Measurements from ENCODE around the gene TSPAN32. TPM values are rescaled to one million over a fixed set of nuclear protein-coding genes. Genes with fewer than 3 reads are reported as not detected.

The TSPAN32 gene
- total RNA-seq, 1 experiment from 2014 or later, result not detected

DNA sequence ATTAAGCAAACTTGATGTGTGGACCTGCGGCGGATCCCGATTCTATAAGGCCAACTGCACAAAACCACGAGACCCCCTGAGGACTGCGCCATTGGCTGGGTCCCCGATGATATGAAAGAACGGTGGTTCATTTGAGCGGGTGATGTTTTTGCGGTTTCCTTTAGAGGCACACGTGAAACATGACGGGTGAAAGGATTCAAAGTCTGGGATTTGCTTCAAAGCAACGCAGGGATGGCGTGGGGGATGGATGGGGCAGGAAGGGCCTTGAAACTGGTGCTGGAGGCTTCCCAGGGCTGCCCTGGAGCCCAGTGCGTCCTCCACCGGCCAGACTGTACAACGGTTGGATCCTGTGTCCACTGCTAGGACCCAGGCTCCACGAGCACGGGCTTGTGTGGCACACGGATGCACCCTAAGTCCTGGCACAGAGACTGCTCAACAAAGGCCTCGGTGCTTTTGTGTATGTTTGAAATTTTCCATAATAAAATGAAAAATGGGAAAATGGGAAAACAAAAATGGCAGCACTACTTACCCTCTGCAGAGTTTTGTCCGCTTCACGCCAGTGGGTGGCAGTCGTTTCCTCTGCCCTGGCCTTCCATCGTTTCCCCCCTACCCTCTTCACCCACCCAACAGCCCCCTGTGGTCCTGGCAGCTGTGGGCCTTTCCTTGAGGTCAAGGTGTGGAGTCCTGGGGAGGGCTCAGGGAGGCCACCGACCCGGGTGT lies 35.1 kb upstream of the TSPAN32 start:
- Histone ChIP-seq H3K4me1 (ENCODE audit: insufficient read depth, low read length, poor library complexity, severe bottlenecking) (no peaks in the 10 kb centered on the region), H3K9me3 (ENCODE audit: low read depth, low read length, poor library complexity, severe bottlenecking) (no peaks in the 10 kb centered on the region), H3K27ac (ENCODE audit: low read depth, low read length, poor library complexity, severe bottlenecking) (no peak overlapping the region), H3K36me3 (ENCODE audit: insufficient read depth, low read length, poor library complexity, severe bottlenecking) (no peaks in the 10 kb centered on the region), H3K4me3 (ENCODE audit: low read depth, low read length, poor library complexity, severe bottlenecking) (no peak overlapping the region), H3K27me3 (replicated peaks; ENCODE audit: insufficient read depth, low read depth, low read length, poor library complexity) (peaks cover 41% of the 10 kb centered on the region)
- POLR2A ChIA-PET (ENCODE audit: low non-redundant PET), result no interaction called here
- no TSS peak for BruUV-seq (replicated peaks)
- CTCF ChIA-PET, result no interaction called here
- no peak for DNase-seq (ENCODE audit: low spot score)
- TF ChIP-seq, protein P1, sequence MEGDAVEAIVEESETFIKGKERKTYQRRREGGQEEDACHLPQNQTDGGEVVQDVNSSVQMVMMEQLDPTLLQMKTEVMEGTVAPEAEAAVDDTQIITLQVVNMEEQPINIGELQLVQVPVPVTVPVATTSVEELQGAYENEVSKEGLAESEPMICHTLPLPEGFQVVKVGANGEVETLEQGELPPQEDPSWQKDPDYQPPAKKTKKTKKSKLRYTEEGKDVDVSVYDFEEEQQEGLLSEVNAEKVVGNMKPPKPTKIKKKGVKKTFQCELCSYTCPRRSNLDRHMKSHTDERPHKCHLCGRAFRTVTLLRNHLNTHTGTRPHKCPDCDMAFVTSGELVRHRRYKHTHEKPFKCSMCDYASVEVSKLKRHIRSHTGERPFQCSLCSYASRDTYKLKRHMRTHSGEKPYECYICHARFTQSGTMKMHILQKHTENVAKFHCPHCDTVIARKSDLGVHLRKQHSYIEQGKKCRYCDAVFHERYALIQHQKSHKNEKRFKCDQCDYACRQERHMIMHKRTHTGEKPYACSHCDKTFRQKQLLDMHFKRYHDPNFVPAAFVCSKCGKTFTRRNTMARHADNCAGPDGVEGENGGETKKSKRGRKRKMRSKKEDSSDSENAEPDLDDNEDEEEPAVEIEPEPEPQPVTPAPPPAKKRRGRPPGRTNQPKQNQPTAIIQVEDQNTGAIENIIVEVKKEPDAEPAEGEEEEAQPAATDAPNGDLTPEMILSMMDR (conservative IDR thresholded peaks at IDR 0.05; ENCODE audit: low read depth, low read length), result no peak
- no peak for TF ChIP-seq EZH2 (IDR thresholded peaks at IDR 0.05; ENCODE audit: borderline replicate concordance, low read depth, low read length, poor library complexity, severe bottlenecking)
- intact Hi-C loops (cut with micrococcal nuclease; ENCODE audit: unreplicated experiment), result no loop called here

DNA sequence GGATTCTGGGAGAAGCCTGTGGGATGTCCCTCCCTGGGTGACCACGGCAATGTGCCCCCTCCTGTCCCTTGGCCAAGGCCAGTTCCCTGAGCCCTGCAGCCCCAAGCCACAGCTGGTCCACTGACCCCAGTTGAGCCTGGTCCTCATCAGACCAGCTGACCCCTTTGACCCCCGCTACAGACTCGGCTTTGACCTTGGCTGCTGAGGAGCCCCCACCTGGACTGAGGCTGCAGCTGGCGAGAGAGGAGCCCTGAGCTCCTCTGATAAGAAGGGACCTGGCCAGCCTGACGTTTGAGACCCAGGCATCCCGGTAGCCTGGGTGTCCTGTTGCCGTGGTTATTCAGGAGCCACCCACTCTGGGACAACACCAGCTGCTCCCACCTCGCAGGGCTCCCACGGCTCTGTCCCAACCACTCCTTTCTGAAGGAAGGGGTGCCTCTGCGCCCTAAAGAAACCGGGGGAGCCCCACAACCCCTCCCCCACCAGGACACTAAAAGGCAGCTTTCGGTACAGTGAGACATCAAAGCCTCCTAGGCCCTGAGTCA lies 34.4 kb upstream of the TSPAN32 start:
- Histone ChIP-seq H3K27me3 (replicated peaks; ENCODE audit: insufficient read depth, low read depth, low read length, poor library complexity) (peaks cover 47% of the 10 kb centered on the region), H3K27ac (ENCODE audit: low read depth, low read length, poor library complexity, severe bottlenecking) (no peak overlapping the region), H3K4me3 (ENCODE audit: low read depth, low read length, poor library complexity, severe bottlenecking) (no peak overlapping the region), H3K4me1 (ENCODE audit: insufficient read depth, low read length, poor library complexity, severe bottlenecking) (no peaks in the 10 kb centered on the region), H3K9me3 (ENCODE audit: low read depth, low read length, poor library complexity, severe bottlenecking) (no peaks in the 10 kb centered on the region), H3K36me3 (ENCODE audit: insufficient read depth, low read length, poor library complexity, severe bottlenecking) (no peaks in the 10 kb centered on the region)
- CTCF ChIA-PET, result no interaction called here
- intact Hi-C loops (cut with micrococcal nuclease; ENCODE audit: unreplicated experiment), result no loop called here
- no TSS peak for BruUV-seq (replicated peaks)
- no peak for TF ChIP-seq EZH2 (IDR thresholded peaks at IDR 0.05; ENCODE audit: borderline replicate concordance, low read depth, low read length, poor library complexity, severe bottlenecking)
- TF ChIP-seq, protein P1 (conservative IDR thresholded peaks at IDR 0.05; ENCODE audit: low read depth, low read length), result no peak
- POLR2A ChIA-PET (ENCODE audit: low non-redundant PET), result no interaction called here
- DNase-seq (ENCODE audit: low spot score), result no peak

GRCh38 chr11:2267851-2268728 lies 33.7 kb upstream of the TSPAN32 start:
- no peaks in the 10 kb centered on the region for H3K9me3 ChIP-seq (ENCODE audit: low read depth, low read length, poor library complexity, severe bottlenecking)
- no peak for DNase-seq (ENCODE audit: low spot score)
- CTCF ChIA-PET, result no interaction called here
- H3K4me3 ChIP-seq (ENCODE audit: low read depth, low read length, poor library complexity, severe bottlenecking), result no peak overlapping the region
- TF ChIP-seq, protein P1 (conservative IDR thresholded peaks at IDR 0.05; ENCODE audit: low read depth, low read length), result no peak
- no peak for TF ChIP-seq EZH2 (IDR thresholded peaks at IDR 0.05; ENCODE audit: borderline replicate concordance, low read depth, low read length, poor library complexity, severe bottlenecking)
- no peaks in the 10 kb centered on the region for H3K36me3 ChIP-seq (ENCODE audit: insufficient read depth, low read length, poor library complexity, severe bottlenecking)
- H3K27me3 ChIP-seq (replicated peaks; ENCODE audit: insufficient read depth, low read depth, low read length, poor library complexity), result peaks cover 50% of the 10 kb centered on the region
- H3K27ac ChIP-seq (ENCODE audit: low read depth, low read length, poor library complexity, severe bottlenecking), result no peak overlapping the region
- H3K4me1 ChIP-seq (ENCODE audit: insufficient read depth, low read length, poor library complexity, severe bottlenecking), result no peaks in the 10 kb centered on the region
- POLR2A ChIA-PET (ENCODE audit: low non-redundant PET), result no interaction called here
- no TSS peak for BruUV-seq (replicated peaks)
- intact Hi-C loops (cut with micrococcal nuclease; ENCODE audit: unreplicated experiment), result no loop called here

Measured in A673 (cell line).